H9 (cell line): ENCODE results near the gene ALDH1A1. TPM values are rescaled to one million over a fixed set of nuclear protein-coding genes. Genes with fewer than 3 reads are reported as not detected.

Experiments
- DNase-seq: peaks from one replicate; pipeline ENCODE4 v3.0.0-alpha.2; 2017
- H2AFZ ChIP-seq: one replicate; pipeline ENCODE4 v1.6.1; 2013; ENCODE audit warnings: mild to moderate bottlenecking, low read length, control low read depth, moderate library complexity
- H2AK5ac ChIP-seq: 2 replicates; pipeline ENCODE4 v1.6.1; 2013; ENCODE audit warnings: low read length, control low read depth, mixed read lengths; ENCODE audit not compliant: insufficient read length
- H2BK120ac ChIP-seq: one replicate; pipeline ENCODE4 v1.6.1; 2013; ENCODE audit warnings: low read depth, mild to moderate bottlenecking, low read length, control low read depth, inconsistent platforms; ENCODE audit not compliant: poor library complexity, severe bottlenecking
- H2BK12ac ChIP-seq: 2 replicates; pipeline ENCODE4 v1.6.1; 2013; ENCODE audit warnings: low read length, control low read depth, mixed read lengths, low read depth; ENCODE audit not compliant: insufficient read length
- H2BK15ac ChIP-seq: 2 replicates; pipeline ENCODE4 v1.6.1; 2013; ENCODE audit warnings: low read depth, low read length, control low read depth
- H2BK20ac ChIP-seq: one replicate; pipeline ENCODE4 v1.6.1; 2013; ENCODE audit warnings: low read depth, mild to moderate bottlenecking, low read length, control low read depth, inconsistent platforms; ENCODE audit not compliant: poor library complexity, severe bottlenecking
- H2BK5ac ChIP-seq: 2 replicates; pipeline ENCODE4 v1.6.1; 2013; ENCODE audit warnings: low read length, control low read depth, mixed read lengths; ENCODE audit not compliant: insufficient read length
- H3K14ac ChIP-seq: 2 replicates; pipeline ENCODE4 v1.6.1; 2013; ENCODE audit warnings: low read length, control low read depth; ENCODE audit not compliant: insufficient read depth
- H3K18ac ChIP-seq: 2 replicates; pipeline ENCODE4 v1.6.1; 2013; ENCODE audit warnings: low read depth, mild to moderate bottlenecking, mixed read lengths, low read length, control low read depth; ENCODE audit not compliant: insufficient read length
- H3K23ac ChIP-seq: 2 replicates; pipeline ENCODE4 v1.6.1; 2013; ENCODE audit warnings: low read length, control low read depth, mixed read lengths, low read depth; ENCODE audit not compliant: insufficient read length
- H3K23me2 ChIP-seq: 2 replicates; pipeline ENCODE4 v1.6.1; 2013; ENCODE audit warnings: low read depth, mild to moderate bottlenecking, mixed read lengths, low read length, control low read depth; ENCODE audit not compliant: insufficient read length, poor library complexity, severe bottlenecking
- H3K27ac ChIP-seq: 2 replicates; pipeline ENCODE4 v1.5.1; 2013; ENCODE audit warnings: low read length, control low read depth, mixed read lengths, low read depth; ENCODE audit not compliant: insufficient read length
- H3K27me3 ChIP-seq: 2 replicates; pipeline ENCODE4 v1.6.1; 2013; ENCODE audit warnings: low read length, control low read depth, inconsistent platforms; ENCODE audit not compliant: insufficient read depth
- H3K4ac ChIP-seq: 2 replicates; pipeline ENCODE4 v1.6.1; 2013; ENCODE audit warnings: low read depth, mild to moderate bottlenecking, control low read depth, inconsistent platforms, low read length, moderate library complexity
- H3K4me1 ChIP-seq: 2 replicates; pipeline ENCODE4 v1.6.1; 2013; ENCODE audit warnings: low read length, control low read depth, inconsistent platforms; ENCODE audit not compliant: insufficient read depth
- H3K4me2 ChIP-seq: 2 replicates; pipeline ENCODE4 v1.6.1; 2013; ENCODE audit warnings: low read length, control low read depth, mixed read lengths; ENCODE audit not compliant: insufficient read length, insufficient read depth
- H3K56ac ChIP-seq: 2 replicates; pipeline ENCODE4 v1.6.1; 2013; ENCODE audit warnings: low read depth, mild to moderate bottlenecking, mixed read lengths, low read length, control low read depth; ENCODE audit not compliant: insufficient read length
- H3K79me1 ChIP-seq: 2 replicates; pipeline ENCODE4 v1.6.1; 2013; ENCODE audit warnings: low read depth, mild to moderate bottlenecking, moderate library complexity, low read length, control low read depth, inconsistent platforms; ENCODE audit not compliant: insufficient read depth, poor library complexity, severe bottlenecking
- H3K79me2 ChIP-seq: 2 replicates; pipeline ENCODE4 v1.6.1; 2013; ENCODE audit warnings: low read length, control low read depth, inconsistent platforms; ENCODE audit not compliant: insufficient read depth
- H3K9ac ChIP-seq: 2 replicates; pipeline ENCODE4 v1.6.1; 2013; ENCODE audit warnings: low read length, control low read depth, mixed read lengths; ENCODE audit not compliant: insufficient read length; ENCODE audit errors: extremely low read depth
- H3K9me3 ChIP-seq: one replicate; pipeline ENCODE4 v1.6.1; 2013; ENCODE audit warnings: low read depth, low read length, inconsistent platforms; ENCODE audit not compliant: control insufficient read depth
- H3T11ph ChIP-seq: one replicate; pipeline ENCODE4 v1.6.1; 2013; ENCODE audit warnings: mild to moderate bottlenecking, low read length, control low read depth, inconsistent platforms
- H4K20me1 ChIP-seq: one replicate; pipeline ENCODE4 v1.6.1; 2013; ENCODE audit not compliant: control insufficient read depth, insufficient read length, insufficient read depth
- H4K5ac ChIP-seq: 2 replicates; pipeline ENCODE4 v1.6.1; 2013; ENCODE audit warnings: low read depth, mild to moderate bottlenecking, mixed read lengths, low read length, control low read depth; ENCODE audit not compliant: insufficient read length
- H4K8ac ChIP-seq: replicated peaks from 2 replicates; pipeline ENCODE4 v1.6.1; 2013; ENCODE audit warnings: low read length, control low read depth, mixed read lengths, low read depth; ENCODE audit not compliant: insufficient read length
- H4K91ac ChIP-seq: 2 replicates; pipeline ENCODE4 v1.6.1; 2013; ENCODE audit warnings: low read depth, mild to moderate bottlenecking, moderate library complexity, mixed read lengths, low read length, control low read depth; ENCODE audit not compliant: insufficient read length
- H3K27ac Mint-ChIP-seq, 3 experiments: 2 replicates in 2 of 3; 3 replicates in 1 of 3; pipeline ENCODE4 v1.8.0; 2020 to 2021; ENCODE audit warnings: mixed read lengths in 3 of 3, mild to moderate bottlenecking in 1 of 3, moderate library complexity in 1 of 3
- H3K27me3 Mint-ChIP-seq: 2 replicates; pipeline ENCODE4 v1.8.0; 2021; ENCODE audit warnings: low read depth, mild to moderate bottlenecking, moderate library complexity, mixed read lengths
- H3K36me3 Mint-ChIP-seq, 3 experiments: 2 replicates in 2 of 3; 3 replicates in 1 of 3; pipeline ENCODE4 v1.8.0; 2020 to 2021; ENCODE audit warnings: low read depth in 3 of 3, mixed read lengths in 3 of 3; ENCODE audit not compliant: insufficient read depth in 1 of 3
- H3K4me1 Mint-ChIP-seq, 2 experiments: 2 replicates each; pipeline ENCODE4 v1.8.0; 2020; ENCODE audit warnings: mixed read lengths in 2 of 2
- H3K4me3 Mint-ChIP-seq, 2 experiments: 2 replicates in 1 of 2; 3 replicates in 1 of 2; pipeline ENCODE4 v1.8.0; 2020 to 2021; ENCODE audit warnings: mild to moderate bottlenecking in 2 of 2, mixed read lengths in 2 of 2, moderate library complexity in 1 of 2
- H3K9me3 Mint-ChIP-seq, 2 experiments: 2 replicates in 1 of 2; 3 replicates in 1 of 2; pipeline ENCODE4 v1.8.0; 2020; ENCODE audit warnings: mild to moderate bottlenecking in 2 of 2, mixed read lengths in 2 of 2, moderate library complexity in 1 of 2
- WGBS: extraction: QIAGEN DNeasy Blood & Tissue Kit; methylation state at CpG from one replicate; pipeline ENCODE4 v1.1.7; 2013; ENCODE audit warnings: missing lambda C conversion rate, low lambda C conversion rate, mixed read lengths; ENCODE audit not compliant: insufficient read length; ENCODE audit errors: extremely low coverage; 5-methylcytosine and 5-hydroxymethylcytosine counted together
- total RNA-seq: library from RNA; stranded (reverse); gene quantifications from 2 replicates; pipeline ENCODE4 v1.2.1, GENCODE V29; 2021
- TF ChIP-seq, protein P1 (sequence below): fragments of 200-600 bp; sonication (generic); conservative IDR thresholded peaks from 3 replicates; pipeline ENCODE4 v1.8.0; 2021; ENCODE audit warnings: antibody characterized with exemption, mild to moderate bottlenecking

The ALDH1A1 gene
- total RNA-seq, 1 experiment from 2014 or later, result 1.1 TPM

GRCh38 chr9:72896439-72896838 lies 56.4 kb downstream of the ALDH1A1 start:
- H4K20me1 ChIP-seq, result no peaks in the 10 kb centered on the region
- no peaks in the 10 kb centered on the region for H3K79me2 ChIP-seq
- H3T11ph ChIP-seq, result no peak overlapping the region
- no peak overlapping the region for H4K5ac ChIP-seq
- no peak overlapping the region for H4K8ac ChIP-seq
- H3K27me3 ChIP-seq, result no peaks in the 10 kb centered on the region
- no peak overlapping the region for H4K91ac ChIP-seq
- H2AK5ac ChIP-seq, result no peak overlapping the region
- H3K4me3 Mint-ChIP-seq, result no peak overlapping the region
- H3K36me3 Mint-ChIP-seq, result no peaks in the 10 kb centered on the region
- no peak overlapping the region for H3K23ac ChIP-seq
- H3K9ac ChIP-seq, result no peak overlapping the region
- no peaks in the 10 kb centered on the region for H3K9me3 ChIP-seq
- no CpG with 5 or more reads among the region's 1 CpG for WGBS
- DNase-seq, result no peak
- H3K56ac ChIP-seq, result no peak overlapping the region
- H3K23me2 ChIP-seq, result no peaks in the 10 kb centered on the region
- TF ChIP-seq, protein P1, sequence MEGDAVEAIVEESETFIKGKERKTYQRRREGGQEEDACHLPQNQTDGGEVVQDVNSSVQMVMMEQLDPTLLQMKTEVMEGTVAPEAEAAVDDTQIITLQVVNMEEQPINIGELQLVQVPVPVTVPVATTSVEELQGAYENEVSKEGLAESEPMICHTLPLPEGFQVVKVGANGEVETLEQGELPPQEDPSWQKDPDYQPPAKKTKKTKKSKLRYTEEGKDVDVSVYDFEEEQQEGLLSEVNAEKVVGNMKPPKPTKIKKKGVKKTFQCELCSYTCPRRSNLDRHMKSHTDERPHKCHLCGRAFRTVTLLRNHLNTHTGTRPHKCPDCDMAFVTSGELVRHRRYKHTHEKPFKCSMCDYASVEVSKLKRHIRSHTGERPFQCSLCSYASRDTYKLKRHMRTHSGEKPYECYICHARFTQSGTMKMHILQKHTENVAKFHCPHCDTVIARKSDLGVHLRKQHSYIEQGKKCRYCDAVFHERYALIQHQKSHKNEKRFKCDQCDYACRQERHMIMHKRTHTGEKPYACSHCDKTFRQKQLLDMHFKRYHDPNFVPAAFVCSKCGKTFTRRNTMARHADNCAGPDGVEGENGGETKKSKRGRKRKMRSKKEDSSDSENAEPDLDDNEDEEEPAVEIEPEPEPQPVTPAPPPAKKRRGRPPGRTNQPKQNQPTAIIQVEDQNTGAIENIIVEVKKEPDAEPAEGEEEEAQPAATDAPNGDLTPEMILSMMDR, result no peak
- H3K4me1 Mint-ChIP-seq, result peaks cover 6 to 9% of the 10 kb centered on the region in 2 experiments
- H3K18ac ChIP-seq, result no peak overlapping the region
- no peak overlapping the region for H3K4ac ChIP-seq
- no peak overlapping the region for H3K14ac ChIP-seq
- no peaks in the 10 kb centered on the region for H3K79me1 ChIP-seq
- H3K27ac Mint-ChIP-seq, result no peak overlapping the region
- H3K4me2 ChIP-seq, result no peak overlapping the region
- no peak overlapping the region for H2AFZ ChIP-seq
- H3K27me3 Mint-ChIP-seq, result no peaks in the 10 kb centered on the region; the same call in 1 of the 2 replicates
- H2BK20ac ChIP-seq, result no peak overlapping the region
- H3K9me3 Mint-ChIP-seq, result no peaks in the 10 kb centered on the region
- H2BK120ac ChIP-seq, result no peak overlapping the region
- H2BK15ac ChIP-seq, result no peak overlapping the region
- H2BK5ac ChIP-seq, result no peak overlapping the region
- no peaks in the 10 kb centered on the region for H3K4me1 ChIP-seq
- H2BK12ac ChIP-seq, result no peak overlapping the region
- H3K27ac ChIP-seq, result no peak overlapping the region
